HG03571 (cell line): Measurements from ENCODE around the gene OR7A5.
"Not testable (repeated sequence)": the region's sequence is repeated elsewhere in the genome, so short reads cannot be mapped to it uniquely, and the experiment has no call there.

Source experiments
- ATAC-seq: cut with Tn5 transposase; IDR thresholded peaks from one replicate; pipeline ENCODE4 v1.9.1; 2021; ENCODE audit not compliant: unreplicated experiment

Gene OR7A5

GRCh38 chr19:14835011-14835410 is at the start of gene OR7A5, which contains the start of gene OR7C1:
Gene OR7A5 (minus strand): TSS chr19:14835185. CDS start chr19:14828241, 6,944 bp downstream.
Gene OR7C1 (minus strand): TSS chr19:14835185. CDS start chr19:14800136, 35,049 bp downstream.
- no peak for ATAC-seq

GRCh38 chr19:14871619-14872230 is 36.7 kb upstream of the OR7A5 start:
- ATAC-seq: no peak

GRCh38 chr19:14868497-14868896 is 33.5 kb upstream of the OR7A5 start:
- no peak for ATAC-seq

- ATAC-seq: no peak
Measured at GRCh38 chr19:14848822-14849221, 13.8 kb upstream of the OR7A5 start, which contains the start of gene OR7A10. Gene OR7A10 (minus strand): TSS chr19:14848922. CDS start chr19:14841877, 7,045 bp downstream.

- ATAC-seq: no peak
Measured at GRCh38 chr19:14843578-14843977, 8.6 kb upstream of the OR7A5 start.

GRCh38 chr19:14843169-14843568 is 8.2 kb upstream of the OR7A5 start:
- no peak for ATAC-seq

- ATAC-seq: no peak
Measured at GRCh38 chr19:14840206-14840605, 5.2 kb upstream of the OR7A5 start.

- ATAC-seq: no peak
Measured at GRCh38 chr19:14837391-14837790, 2.4 kb upstream of the OR7A5 start.

- no peak for ATAC-seq
Measured at GRCh38 chr19:14830702-14831101, 4.3 kb downstream of the OR7A5 start.

GRCh38 chr19:14826006-14826405 is 9.0 kb downstream of the OR7A5 start:
- no peak for ATAC-seq

GRCh38 chr19:14821937-14822336 is 13.0 kb downstream of the OR7A5 start:
- ATAC-seq: no peak

GRCh38 chr19:14818588-14818987 is 16.4 kb downstream of the OR7A5 start:
- no peak for ATAC-seq

- ATAC-seq: no peak
Measured at GRCh38 chr19:14817052-14817451, 17.9 kb downstream of the OR7A5 start.

- no peak for ATAC-seq
Measured at GRCh38 chr19:14814982-14815652, 19.9 kb downstream of the OR7A5 start.

GRCh38 chr19:14809272-14810057 is 25.5 kb downstream of the OR7A5 start:
- ATAC-seq: no peak

GRCh38 chr19:14804765-14805164 is 30.2 kb downstream of the OR7A5 start:
- ATAC-seq: no peak

GRCh38 chr19:14798760-14799159 is 36.2 kb downstream of the OR7A5 start:
- no peak for ATAC-seq

GRCh38 chr19:14796021-14796420 is 39.0 kb downstream of the OR7A5 start:
- ATAC-seq: no peak

- ATAC-seq: no peak
Measured at GRCh38 chr19:14795078-14795721, 39.8 kb downstream of the OR7A5 start.

GRCh38 chr19:14792250-14792649 is 42.7 kb downstream of the OR7A5 start:
- not testable (repeated sequence) for ATAC-seq

- ATAC-seq: no peak
Measured at GRCh38 chr19:14786421-14786851, 48.5 kb downstream of the OR7A5 start.
